Peyer's patch (tissue), 4 donors: ENCODE results near the gene USP32.

Source experiments
- CTCF ChIP-seq, 6 experiments: fragments of 450-650 bp in 4 of 6; fragments of 200-600 bp in 2 of 6; sonication (generic) in 1 of 6; IDR thresholded peaks; one replicate each; pipeline ENCODE4 v1.5.1; 2017 to 2019; ENCODE audit warnings: antibody characterized with exemption in 6 of 6, mild to moderate bottlenecking in 3 of 6, moderate library complexity in 1 of 6
- POLR2A ChIP-seq, 2 donors: fragments of 450-650 bp; IDR thresholded peaks; one replicate each; pipeline ENCODE4 v1.5.1; 2017; ENCODE audit warnings: antibody characterized with exemption in 2 of 2, mild to moderate bottlenecking in 2 of 2, moderate library complexity in 2 of 2

- no peak for TF ChIP-seq CTCF (IDR thresholded peaks at IDR 0.05)
- no peak for TF ChIP-seq POLR2A (IDR thresholded peaks at IDR 0.05)
Measured at GRCh38 chr17:60223456-60223855, 168.5 kb downstream of the USP32 start.
